ENCODE results near the gene THAP4. TPM values are rescaled to one million over a fixed set of nuclear protein-coding genes. Genes with fewer than 3 reads are reported as not detected.

THAP4 gene
- total RNA-seq, 2 donors from 2014 or later = 66.6 to 68.0 TPM

- no peak for TF ChIP-seq CTCF (IDR thresholded peaks at IDR 0.05)
- H3K27me3 ChIP-seq = peaks cover 10% of the 10 kb centered on the region
- DNase-seq = no peak
- H3K9me3 ChIP-seq = no peaks in the 10 kb centered on the region
- no peaks in the 10 kb centered on the region for H3K36me3 ChIP-seq
- no peak overlapping the region for H3K27ac ChIP-seq
- intact Hi-C loops (cut with DNase I) = no loop called here
- H3K9ac ChIP-seq (ENCODE audit: low read depth in 2 of 2, low read length in 2 of 2) = no peak overlapping the region
- H3K4me1 ChIP-seq = peaks cover 3% of the 10 kb centered on the region
- H3K4me3 ChIP-seq = no peak overlapping the region
Observed at GRCh38 chr2:241563031-241563507, 73.9 kb downstream of the THAP4 start.

- no peak for TF ChIP-seq CTCF (IDR thresholded peaks at IDR 0.05)
- no peak for DNase-seq
- Histone ChIP-seq H3K4me3 (no peak overlapping the region), H3K9me3 (no peaks in the 10 kb centered on the region), H3K4me1 (peaks cover 3% of the 10 kb centered on the region), H3K27me3 (peaks cover 10% of the 10 kb centered on the region), H3K9ac (ENCODE audit: low read depth in 2 of 2, low read length in 2 of 2) (no peak overlapping the region), H3K27ac (no peak overlapping the region), H3K36me3 (no peaks in the 10 kb centered on the region)
- intact Hi-C loops (cut with DNase I) = no loop called here
Observed at GRCh38 chr2:241562269-241562891, 74.6 kb downstream of the THAP4 start.

- peaks cover 3% of the 10 kb centered on the region for H3K4me1 ChIP-seq
- no peaks in the 10 kb centered on the region for H3K9me3 ChIP-seq
- H3K9ac ChIP-seq (ENCODE audit: low read depth in 2 of 2, low read length in 2 of 2) = no peak overlapping the region
- TF ChIP-seq CTCF (IDR thresholded peaks at IDR 0.05) = no peak
- intact Hi-C loops (cut with DNase I) = no loop called here
- no peaks in the 10 kb centered on the region for H3K36me3 ChIP-seq
- H3K4me3 ChIP-seq = no peak overlapping the region
- peaks cover 10% of the 10 kb centered on the region for H3K27me3 ChIP-seq
- H3K27ac ChIP-seq = no peak overlapping the region
- DNase-seq = peak; percentile 46
Observed at GRCh38 chr2:241561832-241562231, 75.1 kb downstream of the THAP4 start.

GRCh38 chr2:241560883-241561474 lies 76.0 kb downstream of the THAP4 start:
- no peak for TF ChIP-seq CTCF (IDR thresholded peaks at IDR 0.05)
- Histone ChIP-seq H3K27ac (no peak overlapping the region), H3K4me1 (peaks cover 3% of the 10 kb centered on the region), H3K4me3 (no peak overlapping the region), H3K9me3 (no peaks in the 10 kb centered on the region), H3K9ac (ENCODE audit: low read depth in 2 of 2, low read length in 2 of 2) (no peak overlapping the region), H3K27me3 (peaks cover 10% of the 10 kb centered on the region), H3K36me3 (no peaks in the 10 kb centered on the region)
- intact Hi-C loops (cut with DNase I) = no loop called here
- DNase-seq = no peak

- no peak for TF ChIP-seq CTCF (IDR thresholded peaks at IDR 0.05)
- Histone ChIP-seq H3K27ac (peak overlapping the region; percentile 57), H3K27me3 (peaks cover 10% of the 10 kb centered on the region), H3K9ac (ENCODE audit: low read depth in 2 of 2, low read length in 2 of 2) (peak overlapping the region in 1 of 2 donors; percentile 21), H3K36me3 (no peaks in the 10 kb centered on the region), H3K4me1 (peaks cover 3% of the 10 kb centered on the region), H3K4me3 (peak overlapping the region; percentile 71), H3K9me3 (no peaks in the 10 kb centered on the region)
- DNase-seq = no peak
- intact Hi-C loops (cut with DNase I) = no loop called here
Observed at GRCh38 chr2:241560162-241560882, 76.6 kb downstream of the THAP4 start.
